Measurements from ENCODE around the gene RCCD1. TPM values are rescaled to one million over a fixed set of nuclear protein-coding genes. Genes with fewer than 3 reads are reported as not detected.

Gene RCCD1
- polyA plus RNA-seq, 1 donor, result 14.1 TPM

GRCh38 chr15:90945091-90945490 lies 9.6 kb upstream of the RCCD1 start:
- no peak for DNase-seq

GRCh38 chr15:90946538-90946937 lies 8.1 kb upstream of the RCCD1 start:
- DNase-seq, result no peak

GRCh38 chr15:90946941-90947576 lies 7.6 kb upstream of the RCCD1 start:
- DNase-seq, result no peak

- no peak for DNase-seq
Observed at GRCh38 chr15:90947577-90948357, 6.9 kb upstream of the RCCD1 start.

- DNase-seq, result no peak
Observed at GRCh38 chr15:90948506-90948905, 6.2 kb upstream of the RCCD1 start.

- DNase-seq, result no peak
Observed at GRCh38 chr15:90949979-90950675, 4.6 kb upstream of the RCCD1 start.

GRCh38 chr15:90950676-90951075 lies 4.0 kb upstream of the RCCD1 start:
- no peak for DNase-seq

GRCh38 chr15:90952901-90953677 lies 1.6 kb upstream of the RCCD1 start:
- DNase-seq, result no peak

- DNase-seq, result no peak
Observed at GRCh38 chr15:90953947-90954711, 555 bp upstream of the RCCD1 start.

GRCh38 chr15:90955624-90956273 lies 1.1 kb downstream of the RCCD1 start:
- DNase-seq, result no peak

GRCh38 chr15:90956274-90957030 lies 1.8 kb downstream of the RCCD1 start:
- peak; percentile 82 for DNase-seq

GRCh38 chr15:90957031-90957790 lies 2.5 kb downstream of the RCCD1 start:
- DNase-seq, result no peak

GRCh38 chr15:90957791-90958190 lies 3.1 kb downstream of the RCCD1 start:
- DNase-seq, result no peak

- DNase-seq, result no peak
Observed at GRCh38 chr15:90959028-90959595, 4.4 kb downstream of the RCCD1 start.

GRCh38 chr15:90959894-90960293 lies 5.2 kb downstream of the RCCD1 start:
- DNase-seq, result peak; percentile 54

GRCh38 chr15:90960298-90961091 lies 5.8 kb downstream of the RCCD1 start:
- no peak for DNase-seq

- DNase-seq, result no peak
Observed at GRCh38 chr15:90962021-90962420, 7.3 kb downstream of the RCCD1 start.

- DNase-seq, result no peak
Observed at GRCh38 chr15:90966262-90966661, 11.6 kb downstream of the RCCD1 start.

GRCh38 chr15:90967206-90967605 lies 12.5 kb downstream of the RCCD1 start:
- DNase-seq, result no peak
